Fibroblast of mammary gland (primary cell): ENCODE data around the gene XPR1.

Source experiments
- DNase-seq: peaks from one replicate; pipeline ENCODE4 v3.0.0-alpha.2; 2010; ENCODE audit warnings: low read depth
- H3K4me3 ChIP-seq: 2 replicates; pipeline ENCODE4 v1.5.1; 2011; ENCODE audit warnings: low read depth, mild to moderate bottlenecking, low read length, moderate library complexity; ENCODE audit not compliant: control insufficient read depth
- CTCF ChIP-seq: conservative IDR thresholded peaks from 2 replicates; pipeline ENCODE4 v1.5.1; 2011; ENCODE audit warnings: low read depth, low read length, inconsistent platforms; ENCODE audit not compliant: control insufficient read depth, insufficient read depth

XPR1 gene

GRCh38 chr1:180622658-180623508 is 8.9 kb upstream of the XPR1 start:
- DNase-seq, result no peak
- no peak overlapping the region for H3K4me3 ChIP-seq
- no peak for TF ChIP-seq CTCF

GRCh38 chr1:180623579-180624347 is 8.1 kb upstream of the XPR1 start:
- DNase-seq, result peak; percentile 41
- no peak overlapping the region for H3K4me3 ChIP-seq
- TF ChIP-seq CTCF, result peak; percentile 45

- no peak overlapping the region for H3K4me3 ChIP-seq
- no peak for TF ChIP-seq CTCF
- DNase-seq, result no peak
Observed at GRCh38 chr1:180626711-180627110, 5.1 kb upstream of the XPR1 start.

- no peak overlapping the region for H3K4me3 ChIP-seq
- TF ChIP-seq CTCF, result no peak
- peak; percentile 52 for DNase-seq
Observed at GRCh38 chr1:180627411-180627810, 4.4 kb upstream of the XPR1 start.

GRCh38 chr1:180628646-180629045 is 3.2 kb upstream of the XPR1 start:
- DNase-seq, result no peak
- no peak overlapping the region for H3K4me3 ChIP-seq
- TF ChIP-seq CTCF, result no peak

GRCh38 chr1:180630408-180631193 is 1.2 kb upstream of the XPR1 start:
- peak; percentile 47 for DNase-seq
- no peak overlapping the region for H3K4me3 ChIP-seq
- no peak for TF ChIP-seq CTCF
